Measurements from ENCODE around the gene ADIRF. TPM values are rescaled to one million over a fixed set of nuclear protein-coding genes. Genes with fewer than 3 reads are reported as not detected.
A peak's percentile ranks its signal among the peaks of the same experiment; 100 is the strongest.

ADIRF gene
- total RNA-seq, 2 donors from 2014 or later, result 113 to 115 TPM

DNA sequence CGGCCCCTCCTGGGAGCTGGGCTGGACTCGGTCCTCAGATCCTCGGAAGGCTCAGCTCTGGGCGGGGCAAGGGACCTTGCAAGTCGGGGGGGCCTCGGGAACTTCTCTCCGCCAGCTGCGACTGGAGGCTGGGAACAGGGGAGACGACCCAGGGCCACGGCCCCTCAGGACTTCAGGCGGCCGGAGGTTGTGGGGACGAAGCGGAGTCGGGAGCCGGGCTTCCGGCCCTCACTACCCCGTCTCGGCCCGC, 2.6 kb downstream of the ADIRF start:
- H3K27ac ChIP-seq, result peak overlapping the region; percentile 88 to 99 (median 93)
- TF ChIP-seq POLR2A (IDR thresholded peaks at IDR 0.05) (peak; percentile 95 to 97 (median 97)), CTCF (IDR thresholded peaks at IDR 0.05) (no peak)
- 4% methylated on average over 20 of the region's 20 CpGs; no CpG with 5 or more reads in 1 of the 2 donors for WGBS, 2 donors
- H3K4me1 ChIP-seq, result peaks cover 55% of the 10 kb centered on the region
- no peaks in the 10 kb centered on the region for H3K36me3 ChIP-seq (replicated peaks in 1 of 2; ENCODE audit: insufficient read depth in 1 of 2, low read depth in 2 of 2)
- intact Hi-C loops (cut with DNase I), result no loop called here
- DNase-seq (no peak), ATAC-seq (peak; percentile 29)
- H3K9me3 ChIP-seq, result no peaks in the 10 kb centered on the region
- peak overlapping the region; percentile 4 to 71 for H3K4me3 ChIP-seq
- no peaks in the 10 kb centered on the region for H3K27me3 ChIP-seq

DNA sequence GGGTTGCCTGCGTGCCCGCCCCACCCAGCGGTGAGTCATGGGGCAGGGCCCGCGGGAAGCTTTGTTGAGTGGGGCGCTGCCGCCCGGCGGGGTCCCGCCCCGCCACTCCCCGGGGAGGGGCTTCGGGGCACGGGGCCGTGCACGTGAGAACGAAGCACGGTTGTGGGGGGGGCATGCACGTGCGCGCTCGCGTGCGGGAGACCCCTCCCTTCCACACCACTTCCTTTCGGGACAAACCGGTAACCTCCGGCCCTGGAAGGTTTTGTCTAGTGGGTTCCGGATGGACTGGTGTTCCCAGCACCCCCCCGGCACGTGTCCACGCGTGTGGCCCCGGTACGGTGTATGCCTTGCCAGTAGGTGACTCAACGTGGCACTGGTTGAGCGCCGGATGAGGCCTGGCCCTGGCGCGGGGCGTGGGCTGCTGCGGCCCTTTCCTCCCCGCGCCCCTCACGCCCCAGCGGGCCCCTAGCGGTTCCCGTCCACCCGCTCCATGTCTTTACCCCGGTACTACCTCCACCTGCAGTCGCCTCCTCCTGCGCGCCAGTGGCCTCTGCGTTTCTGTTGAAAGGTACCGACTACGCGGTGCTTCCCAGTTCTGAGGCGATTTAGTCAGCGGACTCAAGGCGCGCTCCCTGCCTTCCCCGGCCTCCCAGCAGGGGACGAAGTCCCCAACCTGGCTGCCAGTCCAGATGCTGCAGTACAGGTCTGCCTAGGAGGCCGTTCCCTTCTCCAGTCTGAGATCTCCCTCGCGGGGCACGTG, 3.1 kb downstream of the ADIRF start:
- intact Hi-C loops (cut with DNase I), result no loop called here
- DNase-seq (peak; percentile 90 to 94 (median 92)), ATAC-seq (peak; percentile 87)
- H3K27me3 ChIP-seq, result no peaks in the 10 kb centered on the region
- TF ChIP-seq POLR2A (IDR thresholded peaks at IDR 0.05) (peak in 2 of 3 donors; percentile 60 to 75), CTCF (IDR thresholded peaks at IDR 0.05) (peak in 4 of 7 experiments; percentile 16 to 58 (median 52))
- H3K9me3 ChIP-seq, result no peaks in the 10 kb centered on the region
- WGBS, 2 donors, result 0 to 5% methylated on average over 3 to 52 of the region's 66 CpGs
- peak overlapping the region; percentile 88 to 99 (median 93) for H3K27ac ChIP-seq
- peaks cover 50% of the 10 kb centered on the region for H3K4me1 ChIP-seq
- H3K36me3 ChIP-seq (replicated peaks in 1 of 2; ENCODE audit: insufficient read depth in 1 of 2, low read depth in 2 of 2), result no peaks in the 10 kb centered on the region
- H3K4me3 ChIP-seq, result peak overlapping the region; percentile 4 to 71

GRCh38 chr10:86972613-86973380, 4.5 kb downstream of the ADIRF start:
- 80 to 86% methylated on average over 9 to 11 of the region's 11 CpGs for WGBS, 2 donors
- Histone ChIP-seq H3K27me3 (no peaks in the 10 kb centered on the region), H3K4me3 (no peak overlapping the region), H3K4me1 (peaks cover 36% of the 10 kb centered on the region), H3K27ac (peak overlapping the region in 2 of 4 donors; percentile 95 to 99), H3K36me3 (replicated peaks in 1 of 2; ENCODE audit: insufficient read depth in 1 of 2, low read depth in 2 of 2) (no peaks in the 10 kb centered on the region), H3K9me3 (no peaks in the 10 kb centered on the region)
- TF ChIP-seq CTCF (IDR thresholded peaks at IDR 0.05) (no peak), POLR2A (IDR thresholded peaks at IDR 0.05) (no peak)
- ATAC-seq, result no peak
- intact Hi-C loops (cut with DNase I), result no loop called here
- peak in 1 of 4 donors; percentile 5 for DNase-seq

- intact Hi-C loops (cut with DNase I), result no loop called here
- no peaks in the 10 kb centered on the region for H3K36me3 ChIP-seq (replicated peaks in 1 of 2; ENCODE audit: insufficient read depth in 1 of 2, low read depth in 2 of 2)
- no peaks in the 10 kb centered on the region for H3K27me3 ChIP-seq
- TF ChIP-seq POLR2A (IDR thresholded peaks at IDR 0.05) (no peak), CTCF (IDR thresholded peaks at IDR 0.05) (no peak)
- H3K9me3 ChIP-seq, result no peaks in the 10 kb centered on the region
- H3K27ac ChIP-seq, result no peak overlapping the region
- no peak for ATAC-seq
- H3K4me3 ChIP-seq, result no peak overlapping the region
- WGBS, 2 donors, result 75 to 79% methylated on average over 7 of the region's 7 CpGs
- peaks cover 20% of the 10 kb centered on the region for H3K4me1 ChIP-seq
- DNase-seq, result no peak
Measured at GRCh38 chr10:86974484-86974883, 6.2 kb downstream of the ADIRF start.
